ENCODE measurements around the gene RAP2C. TPM values are rescaled to one million over a fixed set of nuclear protein-coding genes. Genes with fewer than 3 reads are reported as not detected.
A peak's percentile ranks its signal among the peaks of the same experiment; 100 is the strongest.

The RAP2C gene
- total RNA-seq (10 to 100 TPM; 10.3 to 16.3 (median 13.2) TPM), polyA plus RNA-seq (10 to 100 TPM; 16.7 to 19.8 (median 19.0) TPM)

DNA sequence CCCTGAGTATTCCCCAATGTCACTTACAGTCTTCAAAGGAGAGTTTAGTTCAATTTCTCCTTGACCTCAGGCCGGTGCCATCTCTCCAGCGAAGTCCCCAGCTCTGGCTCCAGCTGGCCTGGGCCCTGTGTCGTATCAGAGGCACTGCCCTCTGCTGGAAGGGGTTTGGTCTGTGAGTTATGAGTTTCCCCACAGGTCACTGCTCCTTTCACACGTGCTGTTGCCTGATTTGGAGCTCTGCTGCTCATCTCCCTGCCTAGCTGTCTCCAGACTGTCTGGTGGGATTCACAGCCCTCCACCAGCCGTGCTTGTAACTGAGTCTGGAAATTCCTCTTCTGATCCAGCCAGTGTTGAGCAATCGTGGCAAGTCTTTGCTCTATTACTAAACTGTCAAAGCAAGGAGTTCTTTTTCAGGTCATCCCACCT, at the start of gene RAP2C:
TSS of gene RAP2C (minus strand) at position 105 of the 426 bp plus-strand sequence. CDS start 2,179 bp downstream, outside the sequence.
- DNase-seq: peak; percentile 86
- H3K27me3 ChIP-seq: no peaks in the 10 kb centered on the region
- H3K9me3 ChIP-seq: no peaks in the 10 kb centered on the region
- WGBS, 2 donors: 3 to 7% methylated on average over 6 of the region's 6 CpGs
- peak within 1 kb of the TSS; percentile 94 to 99 (median 96) for H3K27ac ChIP-seq
- no peaks in the 10 kb centered on the region for H3K36me3 ChIP-seq
- TF ChIP-seq POLR2AphosphoS5 (IDR thresholded peaks at IDR 0.05): peak; percentile 16 to 79 (median 66)
- TF ChIP-seq EP300 (IDR thresholded peaks at IDR 0.05): no peak
- TF ChIP-seq, protein P1, sequence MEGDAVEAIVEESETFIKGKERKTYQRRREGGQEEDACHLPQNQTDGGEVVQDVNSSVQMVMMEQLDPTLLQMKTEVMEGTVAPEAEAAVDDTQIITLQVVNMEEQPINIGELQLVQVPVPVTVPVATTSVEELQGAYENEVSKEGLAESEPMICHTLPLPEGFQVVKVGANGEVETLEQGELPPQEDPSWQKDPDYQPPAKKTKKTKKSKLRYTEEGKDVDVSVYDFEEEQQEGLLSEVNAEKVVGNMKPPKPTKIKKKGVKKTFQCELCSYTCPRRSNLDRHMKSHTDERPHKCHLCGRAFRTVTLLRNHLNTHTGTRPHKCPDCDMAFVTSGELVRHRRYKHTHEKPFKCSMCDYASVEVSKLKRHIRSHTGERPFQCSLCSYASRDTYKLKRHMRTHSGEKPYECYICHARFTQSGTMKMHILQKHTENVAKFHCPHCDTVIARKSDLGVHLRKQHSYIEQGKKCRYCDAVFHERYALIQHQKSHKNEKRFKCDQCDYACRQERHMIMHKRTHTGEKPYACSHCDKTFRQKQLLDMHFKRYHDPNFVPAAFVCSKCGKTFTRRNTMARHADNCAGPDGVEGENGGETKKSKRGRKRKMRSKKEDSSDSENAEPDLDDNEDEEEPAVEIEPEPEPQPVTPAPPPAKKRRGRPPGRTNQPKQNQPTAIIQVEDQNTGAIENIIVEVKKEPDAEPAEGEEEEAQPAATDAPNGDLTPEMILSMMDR (IDR thresholded peaks at IDR 0.05): peak in 3 of 4 experiments; percentile 16 to 37 (median 17)
- peak in 1 of 2 donors; percentile 12 for TF ChIP-seq POLR2A (IDR thresholded peaks at IDR 0.05)
- H3K4me1 ChIP-seq: peaks cover 0 to 25% (median 10%) of the 10 kb centered on the region in 4 donors
- peak within 1 kb of the TSS; percentile 48 to 88 (median 80) for H3K4me3 ChIP-seq
- intact Hi-C loops (cut with DNase I): loop anchor here (5.0 to 10.0 kb wide), 3 partner anchors 127 to 375 kb away; partner anchors contain the start of gene STK26

DNA sequence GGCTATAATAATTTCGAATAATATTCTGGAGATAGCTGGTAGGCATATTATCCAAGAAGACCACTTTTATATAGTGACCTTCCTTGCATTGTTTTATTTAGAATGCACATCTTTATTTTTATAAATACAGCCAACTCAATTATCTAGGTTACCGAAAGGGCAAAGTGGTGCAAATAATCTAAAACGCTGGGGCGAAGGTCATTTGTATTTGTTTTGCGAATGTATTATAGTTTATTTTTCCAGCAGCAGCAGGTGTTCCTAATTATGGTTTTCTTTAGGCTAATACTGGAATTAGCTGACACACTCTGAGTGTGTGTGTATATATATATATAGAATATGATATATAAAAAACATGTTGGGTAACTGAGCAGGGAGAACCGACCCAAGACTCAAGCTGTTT, 48.1 kb upstream of the RAP2C start:
- H3K27ac ChIP-seq: no peak overlapping the region
- H3K27me3 ChIP-seq: no peaks in the 10 kb centered on the region
- intact Hi-C loops (cut with DNase I): no loop called here
- no peak for DNase-seq
- peaks cover 0 to 9% (median 2%) of the 10 kb centered on the region in 4 donors for H3K4me1 ChIP-seq
- no peaks in the 10 kb centered on the region for H3K9me3 ChIP-seq
- TF ChIP-seq EP300 (IDR thresholded peaks at IDR 0.05) (no peak), POLR2A (IDR thresholded peaks at IDR 0.05) (no peak), POLR2AphosphoS5 (IDR thresholded peaks at IDR 0.05) (no peak)
- TF ChIP-seq, protein P1 (IDR thresholded peaks at IDR 0.05): no peak
- H3K36me3 ChIP-seq: no peaks in the 10 kb centered on the region
- WGBS, 2 donors: 27 to 78% methylated on average over 6 of the region's 6 CpGs
- no peak overlapping the region for H3K4me3 ChIP-seq

DNA sequence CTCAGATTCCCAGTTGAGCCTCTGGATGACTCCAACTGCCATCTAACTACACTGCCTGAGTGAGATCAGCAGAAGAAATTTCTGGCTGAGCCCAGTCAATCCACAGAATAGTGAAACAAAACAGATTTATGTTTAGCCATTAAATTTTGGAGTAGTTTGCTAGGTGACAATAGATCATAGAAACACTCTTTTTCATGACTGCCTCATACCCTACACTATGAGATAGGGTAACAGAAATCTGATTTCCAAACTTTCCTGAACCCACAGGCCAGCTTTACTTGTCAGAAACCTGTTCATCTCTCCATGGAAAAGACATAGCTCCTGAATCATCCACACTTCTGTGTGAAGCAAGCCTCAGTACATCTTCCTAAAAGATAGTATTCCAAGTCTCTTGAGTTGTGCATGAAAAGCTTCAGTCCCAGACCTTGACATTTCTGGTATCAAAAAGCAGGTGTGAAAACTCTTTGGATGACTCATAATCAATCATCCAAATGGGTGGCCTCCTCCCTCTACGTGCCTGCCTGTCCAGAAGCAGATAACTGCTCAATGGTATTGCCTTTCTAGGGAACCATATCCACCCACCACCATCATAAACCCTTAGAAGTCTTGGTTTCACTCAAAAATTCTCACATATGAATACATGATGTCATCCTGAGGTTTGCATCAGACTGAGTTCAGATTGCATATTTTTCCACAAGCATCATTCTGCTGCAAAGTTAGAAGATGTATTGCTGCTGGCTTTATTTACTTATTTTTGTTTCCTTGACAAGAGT, 47.5 kb upstream of the RAP2C start:
- Histone ChIP-seq H3K27me3 (no peaks in the 10 kb centered on the region), H3K9me3 (no peaks in the 10 kb centered on the region), H3K36me3 (no peaks in the 10 kb centered on the region), H3K4me1 (peaks cover 0 to 9% (median 2%) of the 10 kb centered on the region in 4 donors), H3K4me3 (no peak overlapping the region), H3K27ac (no peak overlapping the region)
- DNase-seq: no peak
- TF ChIP-seq POLR2A (IDR thresholded peaks at IDR 0.05) (no peak), POLR2AphosphoS5 (IDR thresholded peaks at IDR 0.05) (no peak), EP300 (IDR thresholded peaks at IDR 0.05) (no peak)
- TF ChIP-seq, protein P1 (IDR thresholded peaks at IDR 0.05): no peak
- WGBS, 2 donors: 20 to 42% methylated on average over 1 of the region's 1 CpG
- intact Hi-C loops (cut with DNase I): no loop called here

DNA sequence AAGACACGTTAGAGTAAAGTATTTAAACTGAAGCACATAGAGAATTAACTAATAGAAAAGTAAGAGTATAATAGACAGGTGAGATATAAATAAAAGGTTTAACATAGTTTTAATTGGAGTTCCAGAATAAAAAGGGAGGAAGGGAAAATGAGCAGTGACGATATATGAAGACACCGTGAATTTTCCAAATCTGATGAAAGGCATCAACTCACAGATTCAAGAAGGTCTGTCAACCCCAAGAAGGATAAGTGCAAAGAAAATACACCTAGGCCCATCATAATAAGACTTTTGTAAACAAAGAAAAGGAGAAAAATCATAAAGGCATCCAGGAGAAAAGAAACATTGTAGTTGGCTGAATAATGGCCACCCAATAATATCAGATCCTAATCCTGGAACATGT, 43.9 kb upstream of the RAP2C start:
- Histone ChIP-seq H3K27ac (no peak overlapping the region), H3K36me3 (no peaks in the 10 kb centered on the region), H3K9me3 (no peaks in the 10 kb centered on the region), H3K4me3 (no peak overlapping the region), H3K4me1 (no peaks in the 10 kb centered on the region), H3K27me3 (no peaks in the 10 kb centered on the region)
- no peak for DNase-seq
- 61 to 97% methylated on average over 3 of the region's 3 CpGs for WGBS, 2 donors
- intact Hi-C loops (cut with DNase I): no loop called here
- no peak for TF ChIP-seq POLR2A (IDR thresholded peaks at IDR 0.05)
- TF ChIP-seq, protein P1 (IDR thresholded peaks at IDR 0.05): no peak
- no peak for TF ChIP-seq POLR2AphosphoS5 (IDR thresholded peaks at IDR 0.05)
- TF ChIP-seq EP300 (IDR thresholded peaks at IDR 0.05): no peak
